GM19397 (cell line): ENCODE results near the gene PTGES2.

Experiments
- ATAC-seq: cut with Tn5 transposase; IDR thresholded peaks from one replicate; pipeline ENCODE4 v1.9.1; 2021; ENCODE audit warnings: mild to moderate bottlenecking, moderate library complexity; ENCODE audit not compliant: unreplicated experiment

Gene PTGES2

DNA sequence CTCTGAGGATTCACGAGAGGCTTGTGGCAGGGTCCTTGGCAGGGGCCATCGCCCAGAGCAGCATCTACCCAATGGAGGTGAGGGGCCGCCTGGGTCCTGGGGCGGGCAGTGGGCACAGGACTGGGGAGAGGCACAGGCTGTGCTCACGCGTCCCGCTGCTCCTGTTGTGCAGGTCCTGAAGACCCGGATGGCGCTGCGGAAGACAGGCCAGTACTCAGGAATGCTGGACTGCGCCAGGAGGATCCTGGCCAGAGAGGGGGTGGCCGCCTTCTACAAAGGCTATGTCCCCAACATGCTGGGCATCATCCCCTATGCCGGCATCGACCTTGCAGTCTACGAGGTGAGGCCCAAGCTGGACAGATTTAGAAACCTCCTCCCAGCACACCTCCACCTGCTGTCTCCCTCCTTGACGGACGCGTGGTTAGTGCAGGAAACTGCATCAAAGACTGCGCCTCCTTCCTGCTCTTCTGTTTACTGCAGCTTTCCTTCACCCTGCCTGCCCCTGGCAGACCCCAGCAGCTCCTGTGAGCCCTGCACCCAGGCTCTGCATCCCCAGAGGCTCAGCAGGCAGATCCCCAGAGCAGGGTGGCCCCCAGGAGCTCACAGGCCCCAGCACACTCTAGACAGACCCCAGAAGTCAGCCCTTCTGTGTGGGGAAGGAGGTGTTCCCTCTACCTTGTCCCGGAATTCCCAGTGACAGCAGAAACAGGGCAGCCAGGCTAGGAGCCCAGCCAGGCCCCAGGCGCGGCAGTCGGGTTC lies 21.2 kb downstream of the PTGES2 start:
- ATAC-seq: no peak

DNA sequence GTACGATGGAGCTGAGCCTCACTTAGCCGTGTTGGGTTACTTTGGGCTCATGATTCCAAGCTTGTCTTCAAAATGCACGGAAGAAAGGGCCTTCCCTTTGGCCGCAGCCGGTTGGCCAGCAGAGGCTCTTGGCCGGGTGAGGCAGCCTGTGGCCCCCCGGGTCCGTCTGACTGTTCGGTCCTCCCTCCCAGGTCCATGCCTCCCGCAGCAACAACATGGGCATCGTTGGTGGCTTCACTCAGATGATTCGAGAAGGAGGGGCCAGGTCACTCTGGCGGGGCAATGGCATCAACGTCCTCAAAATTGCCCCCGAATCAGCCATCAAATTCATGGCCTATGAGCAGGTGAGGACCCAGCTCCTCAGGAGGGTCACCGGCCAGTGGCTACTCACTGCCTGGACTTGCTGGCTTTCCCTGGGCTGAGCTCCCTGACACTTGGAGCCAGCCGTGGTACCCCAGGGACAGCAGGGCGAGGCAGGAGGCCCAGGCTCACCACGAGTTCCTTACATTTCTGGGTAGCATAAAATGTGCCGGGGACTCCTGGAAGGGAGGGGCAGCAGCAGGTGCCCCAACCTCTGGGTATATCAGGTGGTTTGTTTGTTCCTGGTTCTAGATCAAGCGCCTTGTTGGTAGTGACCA lies 21.9 kb downstream of the PTGES2 start:
- no peak for ATAC-seq

DNA sequence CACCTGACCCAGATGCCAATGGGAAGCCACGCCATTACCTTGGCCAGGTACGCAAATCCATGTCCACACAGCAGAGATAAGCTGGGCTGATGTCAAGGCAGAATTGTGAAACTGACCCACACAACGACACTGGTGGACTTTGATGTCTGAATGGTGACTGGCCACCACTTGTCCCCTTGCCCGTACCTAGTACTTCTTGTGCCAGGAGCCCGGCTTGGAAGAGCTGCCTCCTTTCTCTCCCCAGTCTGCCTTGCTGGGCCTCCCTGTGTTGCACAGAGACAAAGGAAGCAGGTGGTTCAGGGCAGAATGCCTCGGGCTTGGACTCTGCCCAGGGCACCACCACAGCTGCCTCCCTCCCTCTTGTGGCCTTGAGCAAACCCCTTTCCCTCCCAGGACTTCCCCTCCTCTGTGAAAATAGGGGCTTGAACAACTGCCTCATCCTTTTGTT lies 23.3 kb downstream of the PTGES2 start:
- ATAC-seq: no peak

DNA sequence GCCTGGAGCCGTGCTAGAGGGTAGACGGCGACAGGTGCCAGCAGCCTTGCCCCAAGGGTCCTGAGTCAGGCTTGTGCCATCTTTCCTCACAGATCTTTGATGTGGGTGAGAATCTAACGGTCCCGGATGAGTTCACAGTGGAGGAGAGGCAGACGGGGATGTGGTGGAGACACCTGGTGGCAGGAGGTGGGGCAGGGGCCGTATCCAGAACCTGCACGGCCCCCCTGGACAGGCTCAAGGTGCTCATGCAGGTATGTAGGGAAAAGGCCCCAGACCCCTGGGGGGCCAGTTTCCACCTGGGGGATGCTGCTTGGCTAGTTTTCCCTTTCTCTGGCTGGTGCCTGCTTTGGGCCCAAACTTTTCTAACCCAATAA lies 24.0 kb downstream of the PTGES2 start:
- no peak for ATAC-seq

DNA sequence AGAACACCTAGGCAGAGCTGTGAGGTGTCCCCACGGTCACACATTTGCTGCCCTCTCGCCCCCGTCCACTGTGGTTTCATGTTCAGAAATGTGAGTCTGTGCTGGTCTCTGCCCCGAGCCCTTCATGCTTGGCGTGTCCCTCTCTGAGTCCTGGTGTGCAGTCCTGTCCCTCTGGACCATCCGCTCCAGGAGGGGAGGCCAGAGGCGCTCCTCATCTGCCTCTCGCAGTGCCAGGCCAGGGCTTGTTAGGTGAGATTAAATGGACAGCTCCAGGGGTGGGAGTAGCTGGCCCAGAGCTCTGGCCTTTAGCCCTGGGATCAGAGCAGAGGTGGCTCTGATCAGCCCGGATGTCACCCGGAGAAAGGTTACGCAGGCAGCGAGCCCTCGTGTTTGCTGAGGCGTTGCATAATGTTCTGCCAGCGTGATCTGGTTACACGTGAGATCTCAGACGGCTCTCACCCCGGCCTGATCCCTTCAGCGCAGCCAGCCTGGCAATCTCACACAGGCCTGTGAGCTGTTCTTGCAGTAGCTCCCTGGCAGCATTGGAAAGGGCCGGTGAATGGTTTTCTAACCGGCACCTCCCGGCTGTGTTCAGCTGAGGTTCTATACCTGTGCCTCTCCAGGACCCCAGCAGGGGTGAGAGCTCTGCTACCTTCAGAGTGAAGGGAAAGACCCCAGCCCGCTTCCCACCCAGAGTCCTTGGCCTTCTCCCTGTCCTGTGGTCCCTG lies 24.5 kb downstream of the PTGES2 start:
- no peak for ATAC-seq

DNA sequence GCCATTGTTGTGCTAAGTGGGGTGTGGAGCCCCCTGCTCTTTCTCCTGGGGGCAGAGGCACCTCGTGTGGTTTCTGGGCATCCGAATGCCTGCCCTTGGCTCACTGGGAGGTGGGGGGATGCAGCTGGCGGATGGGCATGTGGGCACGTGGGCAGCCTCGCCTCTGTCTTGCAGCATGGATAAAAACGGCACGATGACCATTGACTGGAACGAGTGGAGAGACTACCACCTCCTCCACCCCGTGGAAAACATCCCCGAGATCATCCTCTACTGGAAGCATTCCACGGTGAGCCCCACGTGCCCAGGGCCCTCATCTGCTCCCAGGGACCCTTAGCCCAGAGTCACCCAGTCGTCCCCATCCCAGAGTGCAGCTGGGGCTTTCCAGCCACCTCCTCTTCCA lies 25.3 kb downstream of the PTGES2 start:
- ATAC-seq: no peak

DNA sequence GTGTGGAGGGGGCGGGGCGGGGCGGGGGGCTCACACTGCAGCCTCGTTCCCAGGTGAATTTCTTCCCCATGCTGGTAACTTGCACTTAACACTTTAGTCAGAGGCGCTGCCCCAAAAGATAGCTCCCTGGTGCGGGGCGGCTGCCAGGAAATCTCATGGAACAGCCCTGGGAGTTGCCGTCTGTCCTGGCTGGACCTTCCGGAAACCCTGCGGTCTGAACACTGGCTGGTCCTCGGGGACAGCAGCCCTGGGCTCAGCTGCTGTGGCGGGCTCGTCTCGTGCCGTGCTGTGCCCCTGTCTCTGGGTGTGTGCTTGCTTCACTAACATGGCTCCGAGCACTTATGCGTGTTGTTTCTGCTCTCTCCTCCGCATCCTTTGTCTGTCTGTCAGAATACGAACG lies 25.8 kb downstream of the PTGES2 start:
- no peak for ATAC-seq

DNA sequence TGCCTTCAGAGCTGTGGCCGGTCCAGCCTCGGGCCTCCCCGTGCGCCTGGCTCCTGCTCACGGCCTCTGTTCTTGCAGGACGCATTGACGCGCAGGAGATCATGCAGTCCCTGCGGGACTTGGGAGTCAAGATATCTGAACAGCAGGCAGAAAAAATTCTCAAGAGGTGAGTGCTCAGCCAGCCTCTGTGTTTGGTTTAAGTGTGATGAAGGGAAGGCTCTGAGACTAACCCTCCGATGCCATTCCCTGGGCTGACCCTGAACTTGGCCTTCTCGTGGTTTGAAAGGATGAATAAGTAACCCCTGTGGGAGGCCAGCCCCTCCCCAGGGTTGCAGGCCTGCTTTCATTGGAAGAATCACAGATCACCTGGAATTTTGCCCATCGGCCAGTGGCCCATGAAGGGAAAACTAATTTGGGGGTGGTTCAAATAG lies 26.3 kb downstream of the PTGES2 start:
- ATAC-seq: no peak

DNA sequence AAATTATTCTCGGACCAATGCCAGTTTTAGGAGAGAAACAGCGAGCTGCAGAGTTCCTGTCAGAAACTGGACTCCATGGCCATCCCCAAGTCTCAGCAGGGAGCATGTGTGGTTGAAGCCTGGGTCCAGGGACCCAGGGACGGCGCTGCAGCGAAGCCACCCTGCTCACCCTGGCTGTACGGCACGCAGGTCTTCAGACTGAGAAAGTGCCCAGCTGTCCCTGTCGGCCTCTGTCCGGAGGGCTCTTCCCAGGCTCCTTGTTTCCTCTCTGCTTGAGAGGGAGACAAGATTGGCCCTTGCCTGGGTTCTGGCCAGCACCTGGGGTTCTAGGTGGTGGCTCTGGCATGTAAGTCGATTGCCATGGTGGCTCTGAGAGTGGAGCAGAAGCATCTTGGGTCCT lies 26.9 kb downstream of the PTGES2 start:
- no peak for ATAC-seq

DNA sequence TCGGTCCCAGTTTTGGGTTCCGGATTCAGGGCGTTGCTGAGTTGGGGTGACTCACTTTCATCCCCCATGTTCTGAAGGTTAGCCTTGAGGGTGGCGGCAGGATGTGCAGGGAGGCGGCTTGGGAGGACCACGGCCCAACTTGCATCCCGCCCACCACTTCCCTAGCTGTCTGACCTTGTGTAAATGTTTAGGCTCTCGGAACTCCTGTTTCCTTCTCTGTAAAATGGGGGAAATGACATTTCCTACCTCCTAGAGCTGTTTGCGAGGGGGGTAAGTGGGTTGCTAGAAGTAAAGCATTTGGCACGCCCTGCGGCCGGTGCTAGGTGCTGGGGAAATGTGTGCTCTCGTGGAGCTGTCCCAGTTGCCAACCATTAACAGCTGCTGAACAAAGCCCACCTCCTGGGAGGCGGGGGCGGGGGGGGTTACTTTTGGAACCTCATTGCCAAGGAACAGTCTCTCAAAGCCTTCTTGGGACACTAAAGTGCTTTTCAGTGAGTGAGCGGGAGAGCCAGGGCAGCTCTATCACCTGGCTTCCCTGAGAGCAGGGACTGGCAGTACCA lies 27.5 kb downstream of the PTGES2 start:
- ATAC-seq: no peak

DNA sequence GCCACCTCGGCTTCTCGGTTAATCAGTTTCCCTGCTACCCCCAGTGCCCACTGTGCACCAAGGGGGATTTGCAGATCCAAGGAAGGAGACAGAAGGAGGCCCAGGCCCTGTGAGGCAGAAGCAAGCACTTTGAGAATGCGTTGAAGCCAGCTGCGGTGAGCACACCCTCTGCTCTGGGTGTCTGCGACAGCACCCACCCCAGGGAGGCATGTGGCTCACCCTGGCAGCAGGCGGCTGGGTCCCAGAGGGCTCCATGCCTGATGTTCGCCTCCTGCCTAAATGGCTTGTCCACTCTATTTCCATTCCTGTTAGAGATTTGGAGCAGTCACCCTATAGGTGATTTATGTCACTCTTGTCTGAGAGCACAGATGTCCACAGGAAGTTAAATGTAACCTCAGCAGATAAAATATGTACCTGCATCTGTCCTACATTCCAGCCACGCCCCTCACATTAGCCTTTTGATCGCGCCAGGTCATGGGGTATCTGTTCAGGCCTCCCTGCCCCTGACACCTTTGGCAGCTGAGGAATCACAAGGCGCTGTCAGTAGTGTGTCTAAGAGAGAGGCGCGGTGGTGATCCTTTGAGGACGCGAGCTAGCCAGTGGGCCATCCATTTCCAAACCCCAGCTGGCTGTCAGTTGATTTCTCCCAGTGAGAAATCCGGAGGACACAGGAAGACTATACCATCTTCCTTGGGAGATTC lies 28.1 kb downstream of the PTGES2 start:
- ATAC-seq: no peak

DNA sequence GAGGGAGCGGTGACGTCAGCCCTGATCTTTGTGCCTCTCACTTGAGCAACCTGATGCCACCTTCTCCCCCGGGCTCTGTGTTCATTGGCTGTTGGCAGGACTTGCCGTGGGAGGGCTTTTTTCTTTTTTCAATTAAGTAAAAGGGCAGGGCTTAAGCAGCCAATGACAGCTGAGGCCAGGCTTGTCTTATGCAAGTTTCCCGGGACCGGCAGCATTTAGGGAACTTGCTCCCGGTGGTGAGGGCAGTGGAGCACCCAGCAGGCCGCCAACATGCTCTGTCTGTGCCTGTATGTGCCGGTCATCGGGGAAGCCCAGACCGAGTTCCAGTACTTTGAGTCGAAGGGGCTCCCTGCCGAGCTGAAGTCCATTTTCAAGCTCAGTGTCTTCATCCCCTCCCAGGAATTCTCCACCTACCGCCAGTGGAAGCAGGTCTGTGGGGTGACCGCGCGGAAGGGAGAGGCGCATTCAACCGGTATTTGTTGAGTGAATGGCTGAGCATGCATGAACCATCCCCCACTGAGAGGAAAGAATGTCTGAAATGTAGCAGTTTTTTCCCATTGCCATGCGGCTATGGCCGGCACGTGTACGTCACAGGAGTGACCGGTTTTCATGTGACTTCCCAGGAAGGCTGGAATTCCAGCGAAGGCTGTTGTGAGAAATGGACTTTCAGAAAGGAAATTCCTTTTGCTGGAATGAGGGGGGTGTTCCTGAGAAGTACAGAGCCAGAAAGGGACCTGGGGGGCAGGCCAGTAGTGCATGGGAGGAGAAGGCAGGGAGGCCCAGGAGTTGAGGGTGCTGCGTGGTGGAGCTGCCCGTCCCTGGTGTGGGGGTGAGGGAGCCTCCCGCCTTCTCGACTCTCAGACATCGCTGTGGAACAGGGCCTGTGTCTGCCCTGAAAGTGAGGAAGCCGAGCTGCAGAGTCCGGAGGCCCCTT lies 29.0 kb downstream of the PTGES2 start:
- ATAC-seq: no peak

DNA sequence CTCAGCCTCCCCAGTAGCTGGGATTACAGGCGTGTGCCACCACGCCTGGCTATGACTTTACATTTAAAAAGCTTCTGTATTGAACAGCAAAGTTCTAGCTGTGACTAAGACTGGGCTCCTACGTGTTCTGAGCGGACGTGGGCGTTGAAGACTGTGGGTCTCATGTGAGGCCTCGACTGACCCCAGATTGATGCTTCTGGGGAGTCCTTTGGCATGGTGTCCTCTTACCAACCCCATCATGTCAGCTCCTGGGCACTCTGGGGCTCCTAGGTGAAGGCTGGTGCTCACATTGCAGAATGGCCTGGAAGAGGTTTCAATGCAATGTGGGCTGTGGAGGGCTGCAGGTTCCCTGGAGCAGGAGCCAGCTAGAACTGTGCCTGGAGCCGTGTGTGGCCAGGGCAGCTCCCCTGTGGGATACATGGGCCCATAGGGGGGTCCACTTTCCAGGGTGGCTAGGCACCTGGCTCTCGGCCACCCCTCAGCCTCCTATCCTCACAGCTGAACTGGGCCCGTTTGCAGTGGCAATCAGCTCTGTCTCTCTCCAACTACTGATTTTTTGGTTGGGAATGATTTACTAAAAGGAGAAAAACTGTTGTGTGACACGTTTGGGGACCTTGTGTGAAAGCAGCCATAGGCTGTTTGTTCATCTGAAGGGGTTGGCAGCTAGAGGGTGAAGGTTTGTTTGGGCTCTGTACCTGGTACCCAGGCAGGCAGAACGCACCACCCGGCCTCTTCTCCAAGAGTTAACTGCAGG lies 29.8 kb downstream of the PTGES2 start:
- no peak for ATAC-seq

DNA sequence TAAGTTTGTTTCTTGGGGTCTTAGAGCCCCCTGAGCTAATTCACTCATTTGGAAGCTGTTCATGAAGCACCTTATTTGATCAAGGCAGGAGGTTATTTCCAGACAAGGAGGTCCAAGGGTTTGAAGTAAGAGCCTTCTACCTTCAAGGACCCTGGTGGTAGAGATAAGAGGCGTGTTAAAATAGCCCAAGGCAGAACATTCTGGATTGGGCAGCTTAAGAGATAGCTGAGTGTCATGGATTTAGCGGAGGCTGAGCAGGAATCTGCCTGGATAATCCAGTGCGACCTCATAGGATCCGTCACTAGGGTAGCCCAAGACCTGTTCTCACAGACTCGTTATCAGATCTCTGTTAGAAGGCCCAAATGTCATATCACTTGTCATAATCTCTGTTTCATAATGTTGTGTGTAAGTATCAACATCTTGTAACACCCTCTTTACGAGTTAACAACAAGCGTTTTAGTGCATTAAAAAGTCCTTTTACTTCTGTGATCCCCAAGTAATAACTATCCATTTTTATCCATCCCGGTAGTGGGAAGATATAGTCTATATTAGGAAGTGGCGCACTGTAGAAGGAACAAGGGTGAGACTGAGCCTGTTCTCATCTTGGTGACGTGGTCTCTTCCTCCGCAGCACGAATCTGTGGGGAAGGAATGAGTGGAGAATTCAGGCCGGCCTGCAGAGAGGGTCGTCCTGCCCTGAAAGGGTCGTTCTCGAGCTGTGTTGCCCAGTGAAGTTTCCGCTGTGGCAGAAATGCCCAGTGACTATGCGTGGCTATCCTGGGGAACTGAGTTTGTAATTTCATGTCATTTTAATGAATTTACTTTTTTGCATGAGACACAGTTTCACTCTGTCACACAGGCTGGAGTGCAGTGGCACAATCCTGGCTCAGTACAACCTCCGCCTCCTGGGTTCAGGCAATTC lies 30.7 kb downstream of the PTGES2 start:
- no peak for ATAC-seq

DNA sequence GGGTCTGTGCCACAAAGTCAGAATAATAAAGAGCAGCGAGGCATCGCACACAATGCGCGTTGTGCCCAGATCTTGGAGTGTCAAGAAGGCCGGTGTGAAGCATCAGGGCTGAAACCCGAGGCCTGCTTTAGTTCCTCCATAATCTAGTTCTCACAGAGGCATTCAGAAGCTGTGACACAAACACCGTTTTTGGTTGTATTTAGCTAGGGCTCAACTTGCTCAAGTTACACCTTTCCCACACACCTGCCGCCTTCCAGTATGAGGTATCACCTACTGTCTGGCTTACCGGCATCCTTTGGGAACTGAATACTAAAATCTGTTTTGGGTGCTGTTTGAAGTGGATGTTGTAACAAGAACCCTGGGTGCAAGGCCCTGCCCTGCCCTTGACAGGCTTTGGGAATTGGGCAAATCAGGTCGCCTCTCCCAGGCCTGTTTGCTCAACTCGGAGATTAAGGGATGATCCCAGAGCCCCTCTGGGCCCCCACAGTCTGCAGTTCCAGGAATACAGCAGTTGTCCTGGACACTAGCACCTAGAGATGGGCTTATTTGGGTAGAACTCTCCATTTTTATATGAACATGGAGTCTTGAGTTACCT lies 32.5 kb downstream of the PTGES2 start:
- no peak for ATAC-seq

DNA sequence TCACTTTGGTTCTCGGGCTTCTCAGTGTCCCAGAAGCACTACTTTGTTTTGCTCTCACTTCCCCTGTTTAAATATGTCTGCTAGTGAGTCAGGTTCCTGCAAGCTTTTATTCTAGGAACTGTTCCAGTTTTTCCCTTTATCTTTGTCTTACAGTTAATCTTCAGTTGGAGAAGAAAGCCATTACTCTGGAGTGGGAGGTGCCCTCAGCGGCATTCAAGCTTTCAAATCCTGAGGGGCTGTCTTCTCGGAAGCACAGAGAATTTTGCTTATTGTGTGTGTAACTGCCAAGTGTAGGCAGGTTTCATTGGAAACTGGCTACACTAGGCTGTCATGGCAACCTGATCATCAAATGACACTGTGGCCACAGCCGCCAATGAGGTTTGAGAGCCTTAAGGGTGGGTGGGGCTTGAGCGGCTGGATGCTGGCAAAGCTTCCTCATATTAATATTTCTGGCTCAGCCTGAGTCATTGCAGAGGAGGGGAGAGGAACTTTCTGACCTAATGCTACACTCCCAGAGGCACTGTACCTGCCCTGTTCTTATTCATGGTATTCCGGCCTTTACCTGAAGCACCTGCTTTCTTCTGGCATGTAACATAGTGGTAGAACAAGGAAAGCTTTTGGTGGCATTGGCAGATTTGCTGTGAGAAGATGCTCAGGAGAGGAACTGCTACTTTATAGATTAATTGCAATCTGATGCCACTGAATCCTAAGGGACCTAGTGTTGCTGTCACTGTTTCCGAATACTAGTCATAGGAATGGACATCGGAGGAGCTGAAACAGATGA lies 33.2 kb downstream of the PTGES2 start:
- peak; percentile 81 for ATAC-seq

DNA sequence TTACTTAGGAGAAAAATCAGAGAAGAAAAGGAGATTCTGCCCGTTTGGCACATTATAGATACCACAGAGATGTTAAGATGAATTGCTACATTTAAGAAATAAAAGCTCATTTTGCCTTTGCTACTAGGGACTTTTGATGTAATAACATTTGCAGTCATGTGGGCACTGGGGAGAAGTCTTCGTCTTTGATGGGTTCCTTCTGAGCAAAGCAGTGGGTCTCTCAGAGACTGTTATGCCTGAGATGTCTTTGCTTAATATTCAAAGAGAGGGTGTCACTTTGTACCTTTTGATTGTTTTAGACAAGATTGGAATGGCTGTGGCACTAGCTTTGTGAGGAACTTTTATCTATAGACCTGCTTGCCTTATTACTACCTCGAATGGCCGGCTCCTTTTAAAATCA lies 34.5 kb downstream of the PTGES2 start:
- no peak for ATAC-seq
